ENCODE results near the gene CSTF1.

Gene CSTF1

DNA sequence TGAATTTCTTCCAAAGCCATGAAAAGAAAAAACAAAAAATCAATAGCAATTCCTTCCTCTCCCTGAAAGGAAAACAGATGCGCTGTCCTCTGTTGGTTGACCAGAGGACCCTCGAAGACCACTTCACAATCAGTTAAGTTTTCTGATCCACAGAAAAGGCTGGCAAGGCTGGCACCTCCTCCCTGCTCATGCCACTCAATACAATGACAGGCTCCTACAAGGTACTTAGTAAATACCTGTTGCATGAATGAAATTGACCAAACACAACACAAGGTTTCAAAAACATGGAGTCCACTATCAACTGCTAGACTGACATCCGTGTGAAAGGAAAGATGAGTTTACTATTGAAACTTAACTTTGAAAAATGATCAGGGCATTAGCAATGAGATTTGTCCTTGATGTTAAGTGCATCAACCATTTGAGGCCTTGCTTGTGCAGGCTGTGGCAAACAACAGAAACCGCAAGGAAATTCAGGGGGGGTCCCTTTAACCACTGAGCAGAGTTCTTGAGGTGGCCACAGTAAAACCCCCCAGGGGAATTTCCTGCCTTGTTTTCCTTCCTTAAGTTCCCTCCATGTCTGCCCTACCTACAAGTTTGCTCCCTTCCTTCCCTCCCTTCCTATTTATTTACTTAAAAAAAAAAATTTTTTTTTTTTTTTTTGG, 48.0 kb downstream of the CSTF1 start:
- Histone ChIP-seq H3K9me2 (replicated peaks; ENCODE audit: insufficient read depth, low read length) (no peaks in the 10 kb centered on the region), H3K27ac (ENCODE audit: low read depth, low read length) (no peak overlapping the region), H3K4me2 (ENCODE audit: low read depth, low read length, poor library complexity, severe bottlenecking) (no peak overlapping the region), H3K27me3 (ENCODE audit: low read length) (no peaks in the 10 kb centered on the region), H3K4me3 (ENCODE audit: insufficient read depth, low read length, poor library complexity, severe bottlenecking) (no peak overlapping the region), H3K9ac (ENCODE audit: low read length) (no peak overlapping the region), H3F3A (ENCODE audit: insufficient read depth) (no peaks in the 10 kb centered on the region), H3K9me3 (ENCODE audit: insufficient read depth, low read length) (no peaks in the 10 kb centered on the region), H3K79me2 (ENCODE audit: insufficient read depth, low read length) (no peaks in the 10 kb centered on the region), H2AFZ (ENCODE audit: low read depth, low read length, severe bottlenecking) (no peak overlapping the region), H3K36me3 (ENCODE audit: low read length) (no peaks in the 10 kb centered on the region), H4K20me1 (ENCODE audit: low read depth, low read length) (no peaks in the 10 kb centered on the region)
- TF ChIP-seq EZH2phosphoT487 (conservative IDR thresholded peaks at IDR 0.05; ENCODE audit: low read length) = no peak
- TF ChIP-seq, protein P1, sequence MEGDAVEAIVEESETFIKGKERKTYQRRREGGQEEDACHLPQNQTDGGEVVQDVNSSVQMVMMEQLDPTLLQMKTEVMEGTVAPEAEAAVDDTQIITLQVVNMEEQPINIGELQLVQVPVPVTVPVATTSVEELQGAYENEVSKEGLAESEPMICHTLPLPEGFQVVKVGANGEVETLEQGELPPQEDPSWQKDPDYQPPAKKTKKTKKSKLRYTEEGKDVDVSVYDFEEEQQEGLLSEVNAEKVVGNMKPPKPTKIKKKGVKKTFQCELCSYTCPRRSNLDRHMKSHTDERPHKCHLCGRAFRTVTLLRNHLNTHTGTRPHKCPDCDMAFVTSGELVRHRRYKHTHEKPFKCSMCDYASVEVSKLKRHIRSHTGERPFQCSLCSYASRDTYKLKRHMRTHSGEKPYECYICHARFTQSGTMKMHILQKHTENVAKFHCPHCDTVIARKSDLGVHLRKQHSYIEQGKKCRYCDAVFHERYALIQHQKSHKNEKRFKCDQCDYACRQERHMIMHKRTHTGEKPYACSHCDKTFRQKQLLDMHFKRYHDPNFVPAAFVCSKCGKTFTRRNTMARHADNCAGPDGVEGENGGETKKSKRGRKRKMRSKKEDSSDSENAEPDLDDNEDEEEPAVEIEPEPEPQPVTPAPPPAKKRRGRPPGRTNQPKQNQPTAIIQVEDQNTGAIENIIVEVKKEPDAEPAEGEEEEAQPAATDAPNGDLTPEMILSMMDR (IDR thresholded peaks at IDR 0.05; ENCODE audit: insufficient read depth, low read length, poor library complexity, severe bottlenecking) = no peak

GRCh38 chr20:56442389-56443365, 50.2 kb downstream of the CSTF1 start:
- no peak overlapping the region for H3K27ac ChIP-seq (ENCODE audit: low read depth, low read length)
- H3K9ac ChIP-seq (ENCODE audit: low read length) = no peak overlapping the region
- H2AFZ ChIP-seq (ENCODE audit: low read depth, low read length, severe bottlenecking) = no peak overlapping the region
- no peaks in the 10 kb centered on the region for H3K79me2 ChIP-seq (ENCODE audit: insufficient read depth, low read length)
- no peaks in the 10 kb centered on the region for H3K9me2 ChIP-seq (replicated peaks; ENCODE audit: insufficient read depth, low read length)
- H4K20me1 ChIP-seq (ENCODE audit: low read depth, low read length) = no peaks in the 10 kb centered on the region
- no peak overlapping the region for H3K4me3 ChIP-seq (ENCODE audit: insufficient read depth, low read length, poor library complexity, severe bottlenecking)
- H3K36me3 ChIP-seq (ENCODE audit: low read length) = no peaks in the 10 kb centered on the region
- no peaks in the 10 kb centered on the region for H3F3A ChIP-seq (ENCODE audit: insufficient read depth)
- no peaks in the 10 kb centered on the region for H3K27me3 ChIP-seq (ENCODE audit: low read length)
- no peaks in the 10 kb centered on the region for H3K9me3 ChIP-seq (ENCODE audit: insufficient read depth, low read length)
- H3K4me2 ChIP-seq (ENCODE audit: low read depth, low read length, poor library complexity, severe bottlenecking) = no peak overlapping the region
- TF ChIP-seq EZH2phosphoT487 (conservative IDR thresholded peaks at IDR 0.05; ENCODE audit: low read length) = no peak
- TF ChIP-seq, protein P1 (IDR thresholded peaks at IDR 0.05; ENCODE audit: insufficient read depth, low read length, poor library complexity, severe bottlenecking) = no peak

GRCh38 chr20:56443654-56444540, 51.5 kb downstream of the CSTF1 start:
- Histone ChIP-seq H2AFZ (ENCODE audit: low read depth, low read length, severe bottlenecking) (no peak overlapping the region), H3F3A (ENCODE audit: insufficient read depth) (no peaks in the 10 kb centered on the region), H3K9ac (ENCODE audit: low read length) (no peak overlapping the region), H3K27ac (ENCODE audit: low read depth, low read length) (no peak overlapping the region), H3K36me3 (ENCODE audit: low read length) (no peaks in the 10 kb centered on the region), H4K20me1 (ENCODE audit: low read depth, low read length) (no peaks in the 10 kb centered on the region), H3K4me3 (ENCODE audit: insufficient read depth, low read length, poor library complexity, severe bottlenecking) (no peak overlapping the region), H3K79me2 (ENCODE audit: insufficient read depth, low read length) (no peaks in the 10 kb centered on the region), H3K27me3 (ENCODE audit: low read length) (no peaks in the 10 kb centered on the region), H3K9me2 (replicated peaks; ENCODE audit: insufficient read depth, low read length) (no peaks in the 10 kb centered on the region), H3K4me2 (ENCODE audit: low read depth, low read length, poor library complexity, severe bottlenecking) (no peak overlapping the region), H3K9me3 (ENCODE audit: insufficient read depth, low read length) (no peaks in the 10 kb centered on the region)
- no peak for TF ChIP-seq EZH2phosphoT487 (conservative IDR thresholded peaks at IDR 0.05; ENCODE audit: low read length)
- TF ChIP-seq, protein P1 (IDR thresholded peaks at IDR 0.05; ENCODE audit: insufficient read depth, low read length, poor library complexity, severe bottlenecking) = no peak

Data from SU-DHL-6 (cell line).